ENCODE data around the gene MLX.
"Not testable (repeated sequence)": the region's sequence is repeated elsewhere in the genome, so short reads cannot be mapped to it uniquely, and the experiment has no call there.

MLX gene

GRCh38 chr17:42536372-42537155, 30.3 kb upstream of the MLX start:
- DNase-seq (ENCODE audit: low spot score): peak; percentile 96

GRCh38 chr17:42537156-42537805, 29.6 kb upstream of the MLX start:
- no peak for DNase-seq (ENCODE audit: low spot score)

GRCh38 chr17:42537826-42538451, 29.0 kb upstream of the MLX start:
- no peak for DNase-seq (ENCODE audit: low spot score)

- DNase-seq (ENCODE audit: low spot score): no peak
Measured at GRCh38 chr17:42538482-42538881, 28.4 kb upstream of the MLX start.

- not testable (repeated sequence) for DNase-seq (ENCODE audit: low spot score)
Measured at GRCh38 chr17:42540558-42540957, 26.3 kb upstream of the MLX start.

GRCh38 chr17:42541041-42541833, 25.7 kb upstream of the MLX start:
- no peak for DNase-seq (ENCODE audit: low spot score)

GRCh38 chr17:42543190-42544079, 23.5 kb upstream of the MLX start:
- DNase-seq (ENCODE audit: low spot score): no peak

GRCh38 chr17:42544874-42545283, 22.0 kb upstream of the MLX start:
- no peak for DNase-seq (ENCODE audit: low spot score)

GRCh38 chr17:42545755-42546505, 21.0 kb upstream of the MLX start:
- not testable (repeated sequence) for DNase-seq (ENCODE audit: low spot score)

GRCh38 chr17:42547001-42547461, 19.9 kb upstream of the MLX start:
- DNase-seq (ENCODE audit: low spot score): no peak

GRCh38 chr17:42547698-42548069, 19.2 kb upstream of the MLX start:
- no peak for DNase-seq (ENCODE audit: low spot score)

- DNase-seq (ENCODE audit: low spot score): no peak
Measured at GRCh38 chr17:42548070-42548837, 18.6 kb upstream of the MLX start.

- DNase-seq (ENCODE audit: low spot score): no peak
Measured at GRCh38 chr17:42548993-42549755, 17.7 kb upstream of the MLX start.

GRCh38 chr17:42552736-42553135, 14.2 kb upstream of the MLX start, which contains the start of gene HSD17B1:
Gene HSD17B1, plus strand, starts transcription at chr17:42552923. Its CDS starts 11 bp downstream, at chr17:42552934.
- not testable (repeated sequence) for DNase-seq (ENCODE audit: low spot score)

GRCh38 chr17:42553161-42553818, 13.6 kb upstream of the MLX start:
- peak; percentile 78 for DNase-seq (ENCODE audit: low spot score)

GRCh38 chr17:42553866-42554249, 13.0 kb upstream of the MLX start:
- no peak for DNase-seq (ENCODE audit: low spot score)

GRCh38 chr17:42554250-42555121, 12.4 kb upstream of the MLX start:
- DNase-seq (ENCODE audit: low spot score): peak; percentile 82
